Cardiac fibroblast (primary cell): Measurements from ENCODE around the gene XPO1.
"Not testable (repeated sequence)": the region's sequence is repeated elsewhere in the genome, so short reads cannot be mapped to it uniquely, and the experiment has no call there.

ENCODE experiments used
- DNase-seq, 2 donors: peaks; one replicate each; pipeline versions ENCODE4 v3.0.0 to v3.0.0-alpha.2; 2010; ENCODE audit warnings: low read depth in 2 of 2
- H3K4me3 ChIP-seq, 2 donors: replicated peaks in 1 of 2; 1 replicate in 1 of 2; 2 replicates in 1 of 2; pipeline ENCODE4 v1.5.1; 2011; ENCODE audit warnings: low read depth in 2 of 2, low read length in 2 of 2, mild to moderate bottlenecking in 2 of 2, moderate library complexity in 1 of 2
- TF ChIP-seq, protein P1 (sequence below): IDR thresholded peaks from one replicate; pipeline ENCODE4 v1.5.1; 2011; ENCODE audit warnings: low read depth, mild to moderate bottlenecking, low read length, inconsistent platforms

Gene XPO1

DNA sequence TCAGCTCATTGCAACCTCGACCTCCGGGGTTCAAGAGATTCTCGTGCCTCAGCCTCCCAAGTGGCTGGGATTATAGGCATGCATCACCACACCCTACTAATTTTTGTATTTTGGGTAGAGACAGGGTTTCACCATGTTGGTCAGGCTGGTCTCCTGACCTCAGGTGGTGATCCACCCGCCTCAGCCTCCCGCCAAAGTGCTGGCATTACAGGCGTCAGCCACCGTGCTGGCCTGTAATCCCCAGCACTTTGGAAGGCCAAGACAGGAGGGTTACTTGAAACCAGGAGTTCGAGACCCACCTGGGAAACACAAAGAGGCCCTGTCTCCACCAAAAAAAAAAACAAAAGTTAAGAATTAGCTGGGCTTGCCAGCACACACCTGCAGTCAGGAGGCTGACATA, 85.8 kb downstream of the XPO1 start:
- H3K4me3 ChIP-seq = no peak overlapping the region
- TF ChIP-seq, protein P1, sequence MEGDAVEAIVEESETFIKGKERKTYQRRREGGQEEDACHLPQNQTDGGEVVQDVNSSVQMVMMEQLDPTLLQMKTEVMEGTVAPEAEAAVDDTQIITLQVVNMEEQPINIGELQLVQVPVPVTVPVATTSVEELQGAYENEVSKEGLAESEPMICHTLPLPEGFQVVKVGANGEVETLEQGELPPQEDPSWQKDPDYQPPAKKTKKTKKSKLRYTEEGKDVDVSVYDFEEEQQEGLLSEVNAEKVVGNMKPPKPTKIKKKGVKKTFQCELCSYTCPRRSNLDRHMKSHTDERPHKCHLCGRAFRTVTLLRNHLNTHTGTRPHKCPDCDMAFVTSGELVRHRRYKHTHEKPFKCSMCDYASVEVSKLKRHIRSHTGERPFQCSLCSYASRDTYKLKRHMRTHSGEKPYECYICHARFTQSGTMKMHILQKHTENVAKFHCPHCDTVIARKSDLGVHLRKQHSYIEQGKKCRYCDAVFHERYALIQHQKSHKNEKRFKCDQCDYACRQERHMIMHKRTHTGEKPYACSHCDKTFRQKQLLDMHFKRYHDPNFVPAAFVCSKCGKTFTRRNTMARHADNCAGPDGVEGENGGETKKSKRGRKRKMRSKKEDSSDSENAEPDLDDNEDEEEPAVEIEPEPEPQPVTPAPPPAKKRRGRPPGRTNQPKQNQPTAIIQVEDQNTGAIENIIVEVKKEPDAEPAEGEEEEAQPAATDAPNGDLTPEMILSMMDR = no peak

DNA sequence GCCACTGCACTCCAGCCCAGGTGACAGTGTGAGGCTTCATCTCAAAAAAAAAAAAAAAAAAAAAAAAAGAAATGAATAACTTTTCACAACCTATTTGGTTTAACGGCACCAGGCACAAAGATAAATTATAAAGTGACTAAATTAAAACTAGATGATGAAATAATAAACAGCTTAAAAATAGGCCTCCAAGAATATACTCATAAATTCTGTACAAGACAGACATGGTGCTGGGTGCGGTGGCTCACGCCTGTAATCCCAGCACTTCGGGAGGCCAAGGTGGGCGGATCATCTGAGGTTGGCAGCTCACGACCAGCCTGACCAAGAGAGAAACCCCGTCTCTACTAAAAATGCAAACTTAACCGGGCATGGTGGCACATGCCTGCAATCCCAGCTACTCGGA, 87.0 kb downstream of the XPO1 start:
- DNase-seq = no peak
- no peak overlapping the region for H3K4me3 ChIP-seq
- TF ChIP-seq, protein P1 = no peak

More for the DNA sequence above, 85.8 kb downstream of the XPO1 start:
- no peak for DNase-seq

DNA sequence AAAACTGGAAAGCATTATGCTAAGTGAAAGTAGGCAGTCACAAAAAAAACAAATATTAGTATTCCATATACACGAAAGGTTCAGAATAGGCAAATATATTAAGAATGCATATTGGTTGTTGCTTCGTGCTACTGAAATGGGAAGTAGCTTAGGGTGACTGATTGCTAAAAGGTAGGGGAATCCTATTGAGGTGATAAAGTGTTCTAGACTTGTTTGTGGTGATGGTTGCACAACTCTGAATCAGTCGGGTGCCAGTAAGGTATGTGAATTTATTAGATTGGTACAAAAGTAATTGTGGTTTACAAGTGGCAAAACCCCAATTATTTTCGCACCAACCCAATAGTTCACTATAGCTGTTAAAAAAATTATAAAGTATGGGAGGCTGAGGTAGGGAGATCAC, 88.0 kb downstream of the XPO1 start:
- DNase-seq = no peak
- TF ChIP-seq, protein P1 = no peak
- no peak overlapping the region for H3K4me3 ChIP-seq

DNA sequence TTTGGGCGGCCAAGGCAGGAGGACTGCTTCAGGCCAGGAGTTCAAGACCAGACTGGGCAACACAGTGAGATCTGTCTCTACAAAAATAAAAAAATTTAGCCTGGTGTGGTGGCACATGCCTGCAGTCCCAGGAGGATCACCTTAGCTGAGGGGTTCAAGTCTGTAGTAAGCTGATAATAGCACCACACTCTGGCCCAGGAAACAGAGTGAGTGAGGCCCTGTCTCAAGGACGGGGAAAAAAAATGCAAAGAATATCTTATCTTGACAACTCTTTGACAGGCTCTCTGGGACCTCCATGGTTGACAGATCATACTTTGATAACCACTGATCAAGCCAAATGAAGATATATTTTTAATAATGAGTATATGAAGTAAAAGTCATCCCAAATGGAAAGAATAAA, 89.9 kb downstream of the XPO1 start:
- TF ChIP-seq, protein P1 = no peak
- no peak for DNase-seq
- no peak overlapping the region for H3K4me3 ChIP-seq

DNA sequence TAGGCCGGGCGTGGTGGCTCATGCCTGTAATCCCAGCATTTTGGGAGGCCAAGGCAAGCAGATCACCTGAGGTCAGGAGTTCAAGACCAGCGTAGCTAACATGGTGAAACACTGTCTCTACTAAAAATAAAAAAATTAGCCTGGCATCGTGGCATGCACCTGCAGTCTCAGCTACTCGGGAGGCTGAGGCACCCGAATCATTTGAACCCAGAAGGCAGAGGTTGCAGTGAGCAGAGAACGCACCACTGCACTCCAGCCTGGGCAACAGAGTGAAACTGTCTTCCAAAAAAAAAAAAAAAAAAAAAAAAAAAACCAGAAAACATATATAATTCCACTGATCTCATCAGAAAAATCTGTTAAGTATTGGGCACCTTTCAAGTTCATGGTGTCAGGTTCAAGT, 91.2 kb downstream of the XPO1 start:
- not testable (repeated sequence) for H3K4me3 ChIP-seq, DNase-seq

DNA sequence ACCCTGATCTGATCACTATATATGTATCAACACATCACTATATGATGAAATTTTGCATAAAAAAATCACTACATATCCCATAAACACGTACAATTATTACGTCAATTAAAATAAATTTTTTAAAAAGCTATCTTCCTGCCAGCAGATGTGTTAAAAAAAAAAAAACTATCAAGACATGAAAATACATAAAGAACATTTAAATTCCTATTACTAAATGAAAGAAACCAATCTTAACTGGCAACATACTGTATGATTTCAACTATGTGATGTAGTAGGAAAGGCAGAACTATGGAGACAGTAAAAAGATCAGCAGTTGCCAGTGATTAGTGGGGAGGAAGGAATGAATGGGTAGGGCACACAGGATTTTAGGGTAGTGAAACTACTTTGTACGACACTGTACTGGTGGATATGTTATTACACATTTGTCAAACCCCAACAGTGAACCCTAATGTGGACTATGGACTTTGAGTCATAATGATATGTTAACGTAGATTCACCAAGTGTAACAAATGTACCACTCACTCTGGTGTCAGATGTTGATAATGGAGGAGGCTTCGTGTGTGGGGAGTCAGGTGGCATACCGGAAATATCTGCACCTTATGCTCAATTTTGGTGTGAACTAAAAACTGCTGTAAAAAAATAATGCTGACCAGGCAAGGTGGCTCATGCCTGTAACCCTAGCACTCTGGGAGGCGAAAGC, 94.7 kb downstream of the XPO1 start:
- TF ChIP-seq, protein P1 = no peak

GRCh38 chr2:61439241-61440002, 98.7 kb downstream of the XPO1 start:
- TF ChIP-seq, protein P1 = no peak
- DNase-seq = no peak
- H3K4me3 ChIP-seq = no peak overlapping the region

More for the DNA sequence above, 94.7 kb downstream of the XPO1 start:
- no peak for DNase-seq
- no peak overlapping the region for H3K4me3 ChIP-seq
